Hepatocyte (in vitro differentiated cells): ENCODE results near the gene BICD2.

ENCODE experiments used
- CTCF ChIP-seq: fragments of 200-600 bp; sonication (generic); IDR thresholded peaks from 2 replicates; pipeline ENCODE4 v1.5.1; 2016; ENCODE audit warnings: antibody characterized with exemption, mild to moderate bottlenecking; ENCODE audit not compliant: poor library complexity
- EZH2 ChIP-seq: fragments of 200-600 bp; sonication (generic); IDR thresholded peaks from 2 replicates; pipeline ENCODE4 v1.6.1; 2016; ENCODE audit warnings: antibody characterized with exemption, mild to moderate bottlenecking, borderline replicate concordance

DNA sequence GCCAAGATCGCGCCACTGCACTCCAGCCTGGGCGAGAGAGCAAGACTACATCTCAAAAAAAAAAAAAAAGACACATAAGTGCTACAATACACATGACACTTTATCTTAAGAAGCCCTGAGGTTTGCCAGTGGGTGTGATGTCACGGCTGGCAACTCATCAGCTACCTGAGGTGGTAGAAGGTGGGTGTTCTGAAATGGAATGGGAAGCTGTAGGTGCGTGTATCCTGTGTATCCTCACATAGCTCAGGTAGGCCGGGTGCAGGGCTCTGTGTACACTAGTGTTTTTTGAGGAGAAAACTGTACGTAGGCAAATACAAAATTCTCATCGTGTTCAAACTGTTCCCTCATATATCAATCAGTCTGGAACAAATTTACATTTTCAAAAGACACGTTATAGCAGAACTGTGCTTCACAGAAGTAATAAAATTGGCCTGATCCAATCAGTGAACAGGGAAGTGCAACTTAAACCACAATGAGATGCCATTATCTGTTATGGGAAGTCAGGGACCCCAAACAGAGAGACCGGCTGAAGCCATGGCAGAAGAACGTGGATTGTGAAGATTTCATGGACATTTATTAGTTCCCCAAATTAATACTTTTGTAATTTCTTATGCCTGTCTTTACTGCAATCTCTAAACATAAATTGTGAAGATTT lies 10.4 kb downstream of the BICD2 start:
- TF ChIP-seq CTCF, result no peak
- TF ChIP-seq EZH2, result no peak
